K562 (cell line): ENCODE measurements around the gene ENKUR. TPM values are rescaled to one million over a fixed set of nuclear protein-coding genes. Genes with fewer than 3 reads are reported as not detected.
A peak's percentile ranks its signal among the peaks of the same experiment; 100 is the strongest.

Experiments
- CCNT2 ChIP-seq: IDR thresholded peaks from 2 replicates; pipeline ENCODE4 v1.6.1; 2011; ENCODE audit warnings: borderline replicate concordance, low read depth, mild to moderate bottlenecking, moderate library complexity, mixed read lengths, low read length; ENCODE audit not compliant: insufficient read length; ENCODE audit errors: extremely low read depth
- EGR1 ChIP-seq: fragments of 450-650 bp; conservative IDR thresholded peaks from 2 replicates; pipeline ENCODE4 v1.6.1; 2017; ENCODE audit warnings: mild to moderate bottlenecking
- EP400 ChIP-seq: fragments of 450-650 bp; IDR thresholded peaks from 2 replicates; pipeline ENCODE4 v1.6.1; 2017; ENCODE audit warnings: antibody characterized with exemption, mild to moderate bottlenecking, moderate library complexity
- L3MBTL2 ChIP-seq: fragments of 450-650 bp; IDR thresholded peaks from 2 replicates; pipeline ENCODE4 v1.6.1; 2016; ENCODE audit warnings: mild to moderate bottlenecking, moderate library complexity
- MAZ ChIP-seq, 2 experiments: fragments of 450-650 bp in 1 of 2; sonication (generic) in 1 of 2; formaldehyde crosslinking; IDR thresholded peaks in 1 of 2; conservative IDR thresholded peaks in 1 of 2; 2 replicates each; pipeline versions ENCODE4 v1.4.0 to v1.5.0; 2020; ENCODE audit warnings: mild to moderate bottlenecking in 1 of 2, missing genetic modification reagents in 1 of 2
- MCM5 ChIP-seq: fragments of 450-650 bp; IDR thresholded peaks from 2 replicates; pipeline ENCODE4 v1.6.1; 2016; ENCODE audit warnings: low read depth
- MECOM ChIP-seq: fragments of 250-450 bp; sonication (Bioruptor Pico); IDR thresholded peaks from 2 replicates; pipeline ENCODE4 v1.8.0; 2022; ENCODE audit warnings: inconsistent platforms
- NONO ChIP-seq, 2 experiments: fragments of 200-400 bp in 1 of 2; fragments of 450-650 bp in 1 of 2; formaldehyde crosslinking in 1 of 2; IDR thresholded peaks; 2 replicates each; pipeline ENCODE4 v1.6.1; 2017; ENCODE audit warnings: low read depth in 2 of 2, mild to moderate bottlenecking in 2 of 2, moderate library complexity in 2 of 2, low read length in 1 of 2
- RNF2 ChIP-seq: sonication (generic); IDR thresholded peaks from 2 replicates; pipeline ENCODE4 v1.6.1; 2016
- ZEB2 ChIP-seq: fragments of 450-650 bp; IDR thresholded peaks from 2 replicates; pipeline ENCODE4 v1.6.1; 2016
- ZNF79 ChIP-seq: fragments of 250-450 bp; sonication (Bioruptor Pico); IDR thresholded peaks from 2 replicates; pipeline ENCODE4 v1.4.0; 2020; ENCODE audit warnings: low read depth, mild to moderate bottlenecking, moderate library complexity
- polyA plus RNA-seq, 8 experiments: library from polyadenylated mRNA; depleted of rRNA in 4 of 8; stranded (reverse) in 5 of 8; unstranded in 3 of 8; fragments of >200 nt; fragmentation: Nextera tagmentation in 2 of 8; fragmentation: Illumina TruSeq in 1 of 8; extraction: Ambion mirVana in 2 of 8; extraction: Trizol in 1 of 8; gene quantifications; 2 replicates each; pipeline versions ENCODE4 v1.2.1 to v1.2.3, GENCODE V29; 2011 to 2014; ENCODE audit warnings: inconsistent platforms in 1 of 8, missing spikeins in 1 of 8
- total RNA-seq, 7 experiments: library from RNA; depleted of rRNA in 6 of 7; stranded (reverse); fragments of >200 nt in 6 of 7; fragmentation: Illumina TruSeq in 2 of 7; extraction: Trizol in 2 of 7; gene quantifications; 2 replicates each; pipeline versions ENCODE4 v1.2.1 to v1.2.3, GENCODE V29; 2011 to 2021; ENCODE audit warnings: low replicate concordance in 1 of 7
- TF ChIP-seq, protein P1 (sequence below): fragments of 450-650 bp; IDR thresholded peaks from 2 replicates; pipeline ENCODE4 v1.6.1; 2016; ENCODE audit warnings: mild to moderate bottlenecking
- TF ChIP-seq, protein P2 (sequence below): fragments of 200-800 bp; sonication (Bioruptor generic); IDR thresholded peaks from 2 replicates; pipeline ENCODE4 v1.6.1; 2017; ENCODE audit warnings: missing genetic modification characterization, missing compliant biosample characterization
- TF ChIP-seq, protein P3 (sequence below): IDR thresholded peaks from 2 replicates; pipeline ENCODE4 v1.6.1; 2016; ENCODE audit warnings: missing genetic modification characterization, missing compliant biosample characterization

Gene ENKUR
- total and polyA plus RNA-seq, 9 of the 15 experiments (the other 6 are each of a cell fraction or from before 2014, with no cell fraction given): 0.06 to 0.46 (median 0.20) TPM

DNA sequence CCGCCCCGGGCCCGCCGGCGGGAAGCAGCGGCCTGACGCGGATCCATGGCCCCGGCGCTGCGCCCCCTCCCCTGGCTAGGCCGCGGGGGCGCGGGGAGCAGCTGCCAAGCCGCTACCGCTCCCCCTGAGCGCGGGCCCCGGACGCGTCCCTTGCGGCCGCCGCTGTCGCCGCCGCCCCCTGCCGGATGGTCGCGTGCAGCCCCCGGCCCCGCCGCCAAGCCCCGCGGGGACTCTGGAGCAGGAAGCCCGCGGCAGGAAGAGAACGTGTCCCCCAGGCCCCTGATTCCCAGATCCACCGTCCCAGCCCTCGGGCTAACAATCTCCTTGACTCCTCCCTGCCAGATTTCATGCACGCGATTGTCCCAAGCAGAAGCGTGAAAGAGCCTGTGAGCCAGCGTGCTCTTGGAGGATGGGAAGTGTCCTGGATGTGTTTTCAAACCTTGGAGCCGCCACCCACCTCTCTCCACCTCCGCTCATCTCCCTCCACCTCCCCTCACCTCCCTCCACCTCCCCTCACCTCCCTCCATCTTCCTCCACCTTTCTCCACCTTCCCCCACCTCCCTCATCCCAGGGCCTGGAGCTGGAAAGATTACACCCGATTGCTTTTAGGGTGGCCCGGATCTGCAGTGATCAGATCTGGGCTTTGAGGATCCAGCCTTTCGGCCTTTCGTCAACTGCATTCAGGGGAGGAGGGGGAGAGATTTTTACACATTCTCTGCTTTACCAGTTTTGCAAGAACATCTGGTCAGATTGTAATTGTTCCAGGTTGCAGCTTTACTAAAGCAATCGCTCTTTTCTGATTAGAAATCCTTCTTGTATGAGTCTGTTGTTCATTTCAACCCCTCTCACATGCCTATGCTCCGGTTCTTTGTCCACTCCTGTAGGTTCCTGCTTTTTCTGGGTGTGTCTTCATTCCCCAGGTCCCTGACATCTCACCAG is 63.0 kb downstream of the ENKUR start (continued):
- TF ChIP-seq, protein P1, sequence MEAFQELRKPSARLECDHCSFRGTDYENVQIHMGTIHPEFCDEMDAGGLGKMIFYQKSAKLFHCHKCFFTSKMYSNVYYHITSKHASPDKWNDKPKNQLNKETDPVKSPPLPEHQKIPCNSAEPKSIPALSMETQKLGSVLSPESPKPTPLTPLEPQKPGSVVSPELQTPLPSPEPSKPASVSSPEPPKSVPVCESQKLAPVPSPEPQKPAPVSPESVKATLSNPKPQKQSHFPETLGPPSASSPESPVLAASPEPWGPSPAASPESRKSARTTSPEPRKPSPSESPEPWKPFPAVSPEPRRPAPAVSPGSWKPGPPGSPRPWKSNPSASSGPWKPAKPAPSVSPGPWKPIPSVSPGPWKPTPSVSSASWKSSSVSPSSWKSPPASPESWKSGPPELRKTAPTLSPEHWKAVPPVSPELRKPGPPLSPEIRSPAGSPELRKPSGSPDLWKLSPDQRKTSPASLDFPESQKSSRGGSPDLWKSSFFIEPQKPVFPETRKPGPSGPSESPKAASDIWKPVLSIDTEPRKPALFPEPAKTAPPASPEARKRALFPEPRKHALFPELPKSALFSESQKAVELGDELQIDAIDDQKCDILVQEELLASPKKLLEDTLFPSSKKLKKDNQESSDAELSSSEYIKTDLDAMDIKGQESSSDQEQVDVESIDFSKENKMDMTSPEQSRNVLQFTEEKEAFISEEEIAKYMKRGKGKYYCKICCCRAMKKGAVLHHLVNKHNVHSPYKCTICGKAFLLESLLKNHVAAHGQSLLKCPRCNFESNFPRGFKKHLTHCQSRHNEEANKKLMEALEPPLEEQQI: no peak
- TF ChIP-seq RNF2 (no peak), MCM5 (no peak), ZEB2 (0 out of 2 replicates have a peak, but pooled peaks have one; percentile 43), EP400 (peak; percentile 35; the same call in 1 of the 2 replicates), ZNF79 (CRISPR knock-in tag) (no peak), MECOM (CRISPR knock-in tag) (no peak), CCNT2 (no peak), NONO (IDR thresholded peaks at IDR 0.05; ENCODE audit: low read depth in 2 of 2, low read length in 1 of 2) (0 out of 4 replicates have a peak, but pooled peaks of 1 of the 2 experiments have one; percentile 70), MAZ (CRISPR knock-in tag; conservative IDR thresholded peaks at IDR 0.05 in 1 of 2, IDR thresholded peaks at IDR 0.05 in 1 of 2) (peak in 1 of 2 experiments; percentile 30; a peak in 2 of 4 replicates), L3MBTL2 (0 out of 2 replicates have a peak, but pooled peaks have one; percentile 26), EGR1 (peak; percentile 83)
- TF ChIP-seq, protein P2, sequence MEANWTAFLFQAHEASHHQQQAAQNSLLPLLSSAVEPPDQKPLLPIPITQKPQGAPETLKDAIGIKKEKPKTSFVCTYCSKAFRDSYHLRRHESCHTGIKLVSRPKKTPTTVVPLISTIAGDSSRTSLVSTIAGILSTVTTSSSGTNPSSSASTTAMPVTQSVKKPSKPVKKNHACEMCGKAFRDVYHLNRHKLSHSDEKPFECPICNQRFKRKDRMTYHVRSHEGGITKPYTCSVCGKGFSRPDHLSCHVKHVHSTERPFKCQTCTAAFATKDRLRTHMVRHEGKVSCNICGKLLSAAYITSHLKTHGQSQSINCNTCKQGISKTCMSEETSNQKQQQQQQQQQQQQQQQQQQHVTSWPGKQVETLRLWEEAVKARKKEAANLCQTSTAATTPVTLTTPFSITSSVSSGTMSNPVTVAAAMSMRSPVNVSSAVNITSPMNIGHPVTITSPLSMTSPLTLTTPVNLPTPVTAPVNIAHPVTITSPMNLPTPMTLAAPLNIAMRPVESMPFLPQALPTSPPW (CRISPR knock-in tag): peak; percentile 70
- TF ChIP-seq, protein P3, sequence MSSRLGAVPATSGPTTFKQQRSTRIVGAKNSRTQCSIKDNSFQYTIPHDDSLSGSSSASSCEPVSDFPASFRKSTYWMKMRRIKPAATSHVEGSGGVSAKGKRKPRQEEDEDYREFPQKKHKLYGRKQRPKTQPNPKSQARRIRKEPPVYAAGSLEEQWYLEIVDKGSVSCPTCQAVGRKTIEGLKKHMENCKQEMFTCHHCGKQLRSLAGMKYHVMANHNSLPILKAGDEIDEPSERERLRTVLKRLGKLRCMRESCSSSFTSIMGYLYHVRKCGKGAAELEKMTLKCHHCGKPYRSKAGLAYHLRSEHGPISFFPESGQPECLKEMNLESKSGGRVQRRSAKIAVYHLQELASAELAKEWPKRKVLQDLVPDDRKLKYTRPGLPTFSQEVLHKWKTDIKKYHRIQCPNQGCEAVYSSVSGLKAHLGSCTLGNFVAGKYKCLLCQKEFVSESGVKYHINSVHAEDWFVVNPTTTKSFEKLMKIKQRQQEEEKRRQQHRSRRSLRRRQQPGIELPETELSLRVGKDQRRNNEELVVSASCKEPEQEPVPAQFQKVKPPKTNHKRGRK: peak; percentile 40; the same call in 1 of the 2 replicates
